ENCODE results near the gene ATP1B4. TPM values are rescaled to one million over a fixed set of nuclear protein-coding genes. Genes with fewer than 3 reads are reported as not detected.

Gene ATP1B4
- total RNA-seq: not detected in 2 replicates

GRCh38 chrX:120361764-120362305, at the start of gene ATP1B4:
ATP1B4 (plus strand) TSS chrX:120362089; CDS start chrX:120362169, 80 bp downstream.

Other genes with a start within 250 kb of the ATP1B4 start
- gene RHOXF1, start 246.2 kb upstream of the ATP1B4 start, total RNA-seq: not detected in 2 replicates
- not detected in 2 replicates for gene RHOXF2, start 203.5 kb upstream of the ATP1B4 start, total RNA-seq
- 9.9 and 17.0 TPM in 2 replicates for gene ZBTB33, start 111.3 kb upstream of the ATP1B4 start, total RNA-seq
- gene TMEM255A, start 50.6 kb upstream of the ATP1B4 start, total RNA-seq: not detected in 2 replicates
- 71.7 and 160 TPM in 2 replicates for gene LAMP2, start 107.2 kb downstream of the ATP1B4 start, total RNA-seq
- gene CUL4B, start 198.9 kb downstream of the ATP1B4 start, total RNA-seq: 37.2 and 45.8 TPM in 2 replicates
- 25.4 and 28.3 TPM in 2 replicates for gene MCTS1, start 242.0 kb downstream of the ATP1B4 start, total RNA-seq

Measured in bladder microvascular endothelial cell (primary cell).